ENCODE data around the gene ALK.

Gene ALK

DNA sequence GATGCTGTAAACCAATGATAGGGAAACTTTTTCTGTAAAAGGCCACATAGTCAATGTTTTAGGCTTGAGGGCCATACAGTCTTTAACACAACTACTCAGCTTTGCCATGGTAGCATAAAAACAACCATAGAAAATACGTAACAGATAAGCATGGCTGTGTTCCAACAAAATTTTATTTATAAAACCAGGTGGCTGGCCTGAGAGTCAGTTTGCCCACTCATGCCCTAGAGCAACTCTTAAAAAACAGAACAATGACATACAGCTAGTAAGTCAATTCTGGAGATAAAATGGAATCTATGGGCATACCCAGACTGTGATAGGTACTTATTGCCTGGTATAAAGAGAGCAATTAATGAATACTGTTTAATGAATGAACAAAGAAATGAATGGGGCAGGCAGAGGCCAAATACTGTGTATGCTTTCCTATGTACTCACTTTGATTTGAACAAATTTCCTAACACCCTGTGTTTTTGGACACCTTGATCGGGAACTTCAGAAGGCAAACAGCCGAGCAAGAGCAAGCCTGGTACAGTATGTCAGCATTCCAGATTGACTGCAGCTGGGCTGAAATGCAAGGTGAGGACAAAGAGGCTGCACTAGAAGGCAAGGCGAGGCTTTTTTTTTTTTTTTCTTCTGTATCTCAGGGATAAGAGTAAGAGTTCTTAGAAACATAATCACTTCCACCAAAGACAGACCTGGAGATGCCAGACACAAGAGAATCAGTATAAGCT is 490.8 kb downstream of the ALK start:
- no peak overlapping the region for H3K27ac ChIP-seq
- H4K20me1 ChIP-seq (ENCODE audit: insufficient read depth): no peaks in the 10 kb centered on the region
- H2AFZ ChIP-seq (ENCODE audit: low read depth): no peak overlapping the region
- no peaks in the 10 kb centered on the region for H3K36me3 ChIP-seq (ENCODE audit: insufficient read depth)
- no peaks in the 10 kb centered on the region for H3K79me2 ChIP-seq (ENCODE audit: insufficient read depth, low read depth)
- no peak overlapping the region for H3K4me2 ChIP-seq
- H3K9ac ChIP-seq: no peak overlapping the region
- TF ChIP-seq CTCF (conservative IDR thresholded peaks at IDR 0.05; ENCODE audit: low read depth, low read length): no peak
- no peaks in the 10 kb centered on the region for H3K27me3 ChIP-seq (ENCODE audit: insufficient read depth, low read depth)
- no peaks in the 10 kb centered on the region for H3K4me1 ChIP-seq (ENCODE audit: low read depth, poor library complexity, severe bottlenecking)
- no peak overlapping the region for H3K4me3 ChIP-seq (IDR thresholded peaks at IDR 0.05; ENCODE audit: insufficient read depth, low read depth, low read length)

DNA sequence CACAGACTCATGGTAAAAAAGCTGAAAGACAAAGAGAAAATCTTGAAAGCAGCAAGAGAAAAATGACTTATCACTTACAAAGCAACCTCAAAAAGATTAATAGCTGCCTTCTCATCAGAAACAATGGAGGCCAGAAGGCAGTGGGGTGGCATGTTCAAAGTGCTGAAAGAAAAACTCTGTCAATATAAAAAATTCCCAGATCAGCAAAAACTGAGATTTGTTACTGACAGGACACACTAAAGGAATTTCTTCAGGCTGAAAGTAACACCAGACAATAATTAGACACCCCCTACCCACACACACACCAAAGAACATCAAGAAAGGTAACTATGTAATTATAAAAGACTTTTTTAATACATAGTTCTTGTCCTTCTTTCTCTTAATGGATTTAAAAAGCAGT is 495.0 kb downstream of the ALK start:
- Histone ChIP-seq H2AFZ (ENCODE audit: low read depth) (no peak overlapping the region), H3K4me1 (ENCODE audit: low read depth, poor library complexity, severe bottlenecking) (no peaks in the 10 kb centered on the region), H3K9ac (no peak overlapping the region), H3K4me2 (no peak overlapping the region), H3K79me2 (ENCODE audit: insufficient read depth, low read depth) (no peaks in the 10 kb centered on the region), H3K36me3 (ENCODE audit: insufficient read depth) (no peaks in the 10 kb centered on the region), H3K27me3 (ENCODE audit: insufficient read depth, low read depth) (no peaks in the 10 kb centered on the region), H3K4me3 (IDR thresholded peaks at IDR 0.05; ENCODE audit: insufficient read depth, low read depth, low read length) (no peak overlapping the region), H3K27ac (no peak overlapping the region), H4K20me1 (ENCODE audit: insufficient read depth) (no peaks in the 10 kb centered on the region)
- no peak for TF ChIP-seq CTCF (conservative IDR thresholded peaks at IDR 0.05; ENCODE audit: low read depth, low read length)

- no peak overlapping the region for H3K4me3 ChIP-seq (IDR thresholded peaks at IDR 0.05; ENCODE audit: insufficient read depth, low read depth, low read length)
- H3K4me2 ChIP-seq: no peak overlapping the region
- no peaks in the 10 kb centered on the region for H3K4me1 ChIP-seq (ENCODE audit: low read depth, poor library complexity, severe bottlenecking)
- no peak overlapping the region for H2AFZ ChIP-seq (ENCODE audit: low read depth)
- no peak for TF ChIP-seq CTCF (conservative IDR thresholded peaks at IDR 0.05; ENCODE audit: low read depth, low read length)
- no peaks in the 10 kb centered on the region for H3K27me3 ChIP-seq (ENCODE audit: insufficient read depth, low read depth)
- no peak overlapping the region for H3K9ac ChIP-seq
- H3K79me2 ChIP-seq (ENCODE audit: insufficient read depth, low read depth): no peaks in the 10 kb centered on the region
- no peaks in the 10 kb centered on the region for H3K36me3 ChIP-seq (ENCODE audit: insufficient read depth)
- H4K20me1 ChIP-seq (ENCODE audit: insufficient read depth): no peaks in the 10 kb centered on the region
- H3K27ac ChIP-seq: no peak overlapping the region
Measured at GRCh38 chr2:29425866-29426265, 495.5 kb downstream of the ALK start.

DNA sequence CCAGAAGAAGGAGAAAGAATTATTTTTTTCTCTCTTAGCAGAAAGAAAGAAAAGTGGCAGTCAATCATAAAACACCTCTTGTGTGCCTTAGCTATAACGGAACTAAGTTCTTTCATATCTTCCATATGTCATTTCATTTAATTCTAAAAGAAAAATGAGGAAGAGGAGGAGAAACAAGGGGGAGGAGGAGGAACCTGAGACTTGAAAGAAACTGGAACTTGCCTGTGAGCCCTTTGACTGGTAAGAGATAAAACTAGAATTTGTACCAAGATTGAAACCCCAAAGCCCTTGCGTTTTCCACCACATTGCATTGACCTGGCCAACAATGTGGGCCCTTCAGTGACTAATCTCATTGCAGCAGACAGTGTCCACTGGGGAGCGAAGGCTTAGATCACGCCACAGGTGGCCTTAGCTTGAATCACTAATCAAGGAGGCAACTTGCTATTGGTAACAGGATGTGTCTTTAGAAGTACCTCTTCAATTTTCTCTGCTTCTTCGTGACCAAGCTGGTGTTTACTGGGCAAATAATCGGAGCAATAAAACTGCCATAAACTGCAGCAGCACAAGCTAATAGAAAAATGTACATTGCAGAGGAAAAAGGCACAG is 498.2 kb downstream of the ALK start:
- H3K4me1 ChIP-seq (ENCODE audit: low read depth, poor library complexity, severe bottlenecking): no peaks in the 10 kb centered on the region
- H3K79me2 ChIP-seq (ENCODE audit: insufficient read depth, low read depth): no peaks in the 10 kb centered on the region
- no peak overlapping the region for H2AFZ ChIP-seq (ENCODE audit: low read depth)
- H3K4me2 ChIP-seq: no peak overlapping the region
- H3K36me3 ChIP-seq (ENCODE audit: insufficient read depth): no peaks in the 10 kb centered on the region
- no peak overlapping the region for H3K4me3 ChIP-seq (IDR thresholded peaks at IDR 0.05; ENCODE audit: insufficient read depth, low read depth, low read length)
- no peak overlapping the region for H3K9ac ChIP-seq
- no peak for TF ChIP-seq CTCF (conservative IDR thresholded peaks at IDR 0.05; ENCODE audit: low read depth, low read length)
- H4K20me1 ChIP-seq (ENCODE audit: insufficient read depth): no peaks in the 10 kb centered on the region
- no peaks in the 10 kb centered on the region for H3K27me3 ChIP-seq (ENCODE audit: insufficient read depth, low read depth)
- no peak overlapping the region for H3K27ac ChIP-seq
